Measurements from ENCODE around the gene CACNA2D3. TPM values are rescaled to one million over a fixed set of nuclear protein-coding genes. Genes with fewer than 3 reads are reported as not detected.
A peak's percentile ranks its signal among the peaks of the same experiment; 100 is the strongest.

Gene CACNA2D3
- total RNA-seq, 2 donors from 2014 or later = 0.97 TPM; not detected in 1

GRCh38 chr3:54150864-54151467, 28.6 kb downstream of the CACNA2D3 start:
- no peak overlapping the region for H3K9ac ChIP-seq (ENCODE audit: extremely low read depth, low read length, poor library complexity, severe bottlenecking)
- no peak overlapping the region for H3K4me3 ChIP-seq (ENCODE audit: low read length)
- no peaks in the 10 kb centered on the region for H3K36me3 ChIP-seq (ENCODE audit: control insufficient read depth, insufficient read depth, low read length)
- H3K27me3 ChIP-seq (ENCODE audit: control insufficient read depth, insufficient read depth, low read length, poor library complexity, severe bottlenecking) = no peaks in the 10 kb centered on the region
- 85% methylated on average over 3 of the region's 3 CpGs for WGBS, 2 experiments (ENCODE audit: insufficient coverage in 1 of 2, insufficient read length in 1 of 2)
- no peak for DNase-seq
- no peaks in the 10 kb centered on the region for H3K4me1 Mint-ChIP-seq
- H3K27me3 Mint-ChIP-seq (ENCODE audit: insufficient read depth) = peaks cover 2% of the 10 kb centered on the region
- H3K4me1 ChIP-seq (ENCODE audit: control insufficient read depth, insufficient read depth, low read length) = no peaks in the 10 kb centered on the region
- TF ChIP-seq CTCF (conservative IDR thresholded peaks at IDR 0.05) = no peak
- no peaks in the 10 kb centered on the region for H3K36me3 Mint-ChIP-seq (ENCODE audit: low read depth)
- no peaks in the 10 kb centered on the region for H3K9me3 ChIP-seq (ENCODE audit: control insufficient read depth, low read length)
- H3K27ac ChIP-seq (ENCODE audit: low read depth, low read length) = no peak overlapping the region
- no peaks in the 10 kb centered on the region for H3K9me3 Mint-ChIP-seq
- no peak overlapping the region for H3K4me3 Mint-ChIP-seq
- no peak overlapping the region for H3K27ac Mint-ChIP-seq

- Histone ChIP-seq H3K27ac (ENCODE audit: low read depth, low read length) (no peak overlapping the region), H3K4me1 (ENCODE audit: control insufficient read depth, insufficient read depth, low read length) (no peaks in the 10 kb centered on the region), H3K4me3 (ENCODE audit: low read length) (no peak overlapping the region), H3K27me3 (ENCODE audit: control insufficient read depth, insufficient read depth, low read length, poor library complexity, severe bottlenecking) (no peaks in the 10 kb centered on the region), H3K9ac (ENCODE audit: extremely low read depth, low read length, poor library complexity, severe bottlenecking) (no peak overlapping the region), H3K9me3 (ENCODE audit: control insufficient read depth, low read length) (no peaks in the 10 kb centered on the region), H3K36me3 (ENCODE audit: control insufficient read depth, insufficient read depth, low read length) (no peaks in the 10 kb centered on the region)
- H3K4me1 Mint-ChIP-seq = peaks cover 9% of the 10 kb centered on the region
- H3K36me3 Mint-ChIP-seq (ENCODE audit: low read depth) = no peaks in the 10 kb centered on the region
- no peak for TF ChIP-seq CTCF (conservative IDR thresholded peaks at IDR 0.05)
- no peak overlapping the region for H3K27ac Mint-ChIP-seq
- WGBS, 2 experiments (ENCODE audit: insufficient coverage in 1 of 2, insufficient read length in 1 of 2) = 93 to 100% methylated on average over 1 of the region's 1 CpG
- H3K27me3 Mint-ChIP-seq (ENCODE audit: insufficient read depth) = no peaks in the 10 kb centered on the region
- H3K9me3 Mint-ChIP-seq = no peaks in the 10 kb centered on the region
- H3K4me3 Mint-ChIP-seq = no peak overlapping the region
- DNase-seq = no peak
Observed at GRCh38 chr3:54153477-54153876, 31.1 kb downstream of the CACNA2D3 start.

- Histone ChIP-seq H3K27me3 (ENCODE audit: control insufficient read depth, insufficient read depth, low read length, poor library complexity, severe bottlenecking) (no peaks in the 10 kb centered on the region), H3K27ac (ENCODE audit: low read depth, low read length) (no peak overlapping the region), H3K9ac (ENCODE audit: extremely low read depth, low read length, poor library complexity, severe bottlenecking) (no peak overlapping the region), H3K4me1 (ENCODE audit: control insufficient read depth, insufficient read depth, low read length) (no peaks in the 10 kb centered on the region), H3K9me3 (ENCODE audit: control insufficient read depth, low read length) (no peaks in the 10 kb centered on the region), H3K4me3 (ENCODE audit: low read length) (no peak overlapping the region), H3K36me3 (ENCODE audit: control insufficient read depth, insufficient read depth, low read length) (no peaks in the 10 kb centered on the region)
- DNase-seq = no peak
- H3K36me3 Mint-ChIP-seq (ENCODE audit: low read depth) = no peaks in the 10 kb centered on the region
- H3K27ac Mint-ChIP-seq = peak overlapping the region; percentile 53
- no peaks in the 10 kb centered on the region for H3K27me3 Mint-ChIP-seq (ENCODE audit: insufficient read depth)
- 76% methylated on average over 2 of the region's 2 CpGs; no CpG with 5 or more reads in 1 of the 2 experiments for WGBS, 2 experiments (ENCODE audit: insufficient coverage in 1 of 2, insufficient read length in 1 of 2)
- H3K4me1 Mint-ChIP-seq = peaks cover 14% of the 10 kb centered on the region
- H3K9me3 Mint-ChIP-seq = no peaks in the 10 kb centered on the region
- no peak overlapping the region for H3K4me3 Mint-ChIP-seq
- TF ChIP-seq CTCF (conservative IDR thresholded peaks at IDR 0.05) = no peak
Observed at GRCh38 chr3:54157860-54158259, 35.5 kb downstream of the CACNA2D3 start.

Measured in endodermal cell (in vitro differentiated cells).